Astrocyte of the cerebellum (primary cell): ENCODE data around the gene TBRG4.

Source experiments
- DNase-seq: peaks from one replicate; pipeline ENCODE4 v3.0.0-alpha.2; 2011; ENCODE audit warnings: low read depth
- H3K4me3 ChIP-seq: 2 replicates; pipeline ENCODE4 v1.5.1; 2011; ENCODE audit warnings: mild to moderate bottlenecking, low read depth, low read length, moderate library complexity
- in situ Hi-C: cut with HindIII; loops from 2 replicates; pipeline ENCODE4 v1.10.0; 2017; ENCODE audit warnings: low sequenced_read_pairs
- TF ChIP-seq, protein P1 (sequence below): IDR thresholded peaks from 2 replicates; pipeline ENCODE4 v1.5.1; 2012; ENCODE audit warnings: low read length, low read depth, moderate library complexity, mild to moderate bottlenecking; ENCODE audit errors: missing control alignments

TBRG4 gene

DNA sequence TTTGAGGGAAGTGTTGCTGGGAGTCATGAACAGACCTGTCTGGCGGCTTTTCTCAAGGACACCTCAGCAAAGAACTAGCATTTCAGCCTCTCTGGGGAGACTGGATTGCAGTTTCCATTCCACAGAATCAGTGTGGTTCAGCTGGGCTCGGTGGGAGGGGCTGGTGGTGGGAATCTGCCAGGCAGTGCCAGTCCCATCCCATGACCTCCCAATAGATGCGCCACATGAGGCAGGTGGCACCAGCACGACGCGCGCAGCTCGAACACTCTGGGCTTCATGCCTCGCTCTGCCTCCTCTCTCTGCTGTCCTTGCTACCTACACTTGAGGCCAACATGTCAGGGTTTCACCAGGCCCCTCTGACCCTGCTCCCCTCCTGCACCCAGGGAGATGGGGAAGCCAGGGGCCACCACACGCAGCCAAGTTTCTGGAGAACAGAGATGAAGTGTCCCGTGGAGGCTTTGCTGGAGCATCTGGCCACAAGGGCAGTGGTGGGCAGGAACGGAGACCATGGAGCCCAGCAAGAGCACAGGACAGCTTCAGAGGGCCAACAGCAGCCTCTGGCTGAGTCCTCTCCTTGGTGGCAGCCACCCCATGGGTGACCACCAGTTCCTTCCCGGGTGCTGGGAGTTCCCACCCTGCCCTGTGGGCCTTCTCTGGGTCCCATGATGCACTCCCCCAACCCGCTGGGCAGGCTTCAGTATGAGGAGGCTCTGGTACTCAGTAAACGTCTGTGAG is 25.0 kb downstream of the TBRG4 start:
- no peak for DNase-seq
- TF ChIP-seq, protein P1, sequence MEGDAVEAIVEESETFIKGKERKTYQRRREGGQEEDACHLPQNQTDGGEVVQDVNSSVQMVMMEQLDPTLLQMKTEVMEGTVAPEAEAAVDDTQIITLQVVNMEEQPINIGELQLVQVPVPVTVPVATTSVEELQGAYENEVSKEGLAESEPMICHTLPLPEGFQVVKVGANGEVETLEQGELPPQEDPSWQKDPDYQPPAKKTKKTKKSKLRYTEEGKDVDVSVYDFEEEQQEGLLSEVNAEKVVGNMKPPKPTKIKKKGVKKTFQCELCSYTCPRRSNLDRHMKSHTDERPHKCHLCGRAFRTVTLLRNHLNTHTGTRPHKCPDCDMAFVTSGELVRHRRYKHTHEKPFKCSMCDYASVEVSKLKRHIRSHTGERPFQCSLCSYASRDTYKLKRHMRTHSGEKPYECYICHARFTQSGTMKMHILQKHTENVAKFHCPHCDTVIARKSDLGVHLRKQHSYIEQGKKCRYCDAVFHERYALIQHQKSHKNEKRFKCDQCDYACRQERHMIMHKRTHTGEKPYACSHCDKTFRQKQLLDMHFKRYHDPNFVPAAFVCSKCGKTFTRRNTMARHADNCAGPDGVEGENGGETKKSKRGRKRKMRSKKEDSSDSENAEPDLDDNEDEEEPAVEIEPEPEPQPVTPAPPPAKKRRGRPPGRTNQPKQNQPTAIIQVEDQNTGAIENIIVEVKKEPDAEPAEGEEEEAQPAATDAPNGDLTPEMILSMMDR, result no peak
- in situ Hi-C loops, result no loop called here
- no peak overlapping the region for H3K4me3 ChIP-seq

- TF ChIP-seq, protein P1, result no peak
- in situ Hi-C loops, result no loop called here
- DNase-seq, result no peak
- H3K4me3 ChIP-seq, result no peak overlapping the region
Measured at GRCh38 chr7:45085619-45086200, 25.8 kb downstream of the TBRG4 start.

DNA sequence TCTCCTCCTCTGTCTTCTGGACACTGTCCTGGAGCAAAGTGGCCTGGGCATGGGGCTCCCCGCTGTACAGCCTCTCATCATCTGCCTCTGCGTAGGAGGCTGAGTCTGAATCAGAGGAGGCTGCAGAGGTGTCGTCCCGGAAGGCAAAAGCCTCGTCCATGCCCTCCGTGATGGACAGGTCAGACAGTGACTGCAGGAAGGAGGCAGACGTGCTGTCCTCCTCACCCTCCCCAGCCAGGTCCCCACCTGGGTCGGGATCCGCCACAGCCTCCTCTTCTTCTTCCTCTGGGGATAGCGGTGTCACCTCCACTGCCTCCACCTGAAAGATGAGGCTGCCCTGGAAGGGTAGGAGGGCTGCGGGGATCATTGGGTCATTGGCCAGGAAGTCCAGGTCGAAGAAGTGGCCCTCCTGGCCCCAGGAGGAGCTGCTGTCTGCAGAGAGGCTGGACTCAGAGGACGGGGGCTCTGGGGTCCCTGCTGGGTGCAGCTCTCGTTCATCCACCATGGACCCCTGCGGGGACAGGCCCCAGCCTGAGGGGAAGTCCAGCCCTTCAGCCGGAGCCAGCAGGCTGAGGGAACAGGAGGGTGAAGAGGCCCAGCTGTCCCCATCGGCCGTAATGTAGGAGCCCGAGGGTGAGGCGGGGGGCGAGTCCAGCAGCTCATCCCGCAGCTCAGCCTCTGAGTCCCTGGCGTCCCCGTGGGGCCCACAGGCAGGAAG is 26.4 kb downstream of the TBRG4 start:
- in situ Hi-C loops, result no loop called here
- no peak for DNase-seq
- no peak overlapping the region for H3K4me3 ChIP-seq
- TF ChIP-seq, protein P1, result no peak

- TF ChIP-seq, protein P1, result no peak
- in situ Hi-C loops, result no loop called here
- no peak overlapping the region for H3K4me3 ChIP-seq
- no peak for DNase-seq
Measured at GRCh38 chr7:45084336-45084735, 27.2 kb downstream of the TBRG4 start.

DNA sequence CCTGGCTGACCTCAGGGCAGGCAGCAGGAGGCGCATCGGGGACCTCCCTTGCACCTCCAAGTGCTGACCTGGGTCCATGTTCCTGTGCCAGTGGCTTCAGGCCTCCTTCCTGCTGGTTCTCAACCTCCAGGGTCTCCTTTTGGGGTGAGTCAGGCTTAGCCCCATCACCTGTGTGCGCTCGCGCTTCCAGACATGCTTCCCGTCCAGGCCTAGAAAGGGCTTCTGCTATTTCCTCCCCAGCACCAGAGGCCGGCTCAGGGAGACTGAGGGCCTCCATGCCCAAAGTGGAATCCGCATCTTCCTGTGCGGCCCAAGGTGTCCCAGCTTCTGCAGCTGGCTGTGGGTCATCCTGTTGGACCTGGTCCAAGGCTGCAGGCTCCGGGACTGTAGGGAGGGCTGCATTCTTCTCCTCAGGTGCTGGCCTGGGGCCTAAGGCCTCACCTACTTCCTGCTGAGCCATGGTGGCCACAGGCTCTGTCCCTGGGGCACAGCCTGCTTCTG is 28.6 kb downstream of the TBRG4 start:
- TF ChIP-seq, protein P1, result no peak
- H3K4me3 ChIP-seq, result no peak overlapping the region
- in situ Hi-C loops, result no loop called here
- DNase-seq, result no peak

DNA sequence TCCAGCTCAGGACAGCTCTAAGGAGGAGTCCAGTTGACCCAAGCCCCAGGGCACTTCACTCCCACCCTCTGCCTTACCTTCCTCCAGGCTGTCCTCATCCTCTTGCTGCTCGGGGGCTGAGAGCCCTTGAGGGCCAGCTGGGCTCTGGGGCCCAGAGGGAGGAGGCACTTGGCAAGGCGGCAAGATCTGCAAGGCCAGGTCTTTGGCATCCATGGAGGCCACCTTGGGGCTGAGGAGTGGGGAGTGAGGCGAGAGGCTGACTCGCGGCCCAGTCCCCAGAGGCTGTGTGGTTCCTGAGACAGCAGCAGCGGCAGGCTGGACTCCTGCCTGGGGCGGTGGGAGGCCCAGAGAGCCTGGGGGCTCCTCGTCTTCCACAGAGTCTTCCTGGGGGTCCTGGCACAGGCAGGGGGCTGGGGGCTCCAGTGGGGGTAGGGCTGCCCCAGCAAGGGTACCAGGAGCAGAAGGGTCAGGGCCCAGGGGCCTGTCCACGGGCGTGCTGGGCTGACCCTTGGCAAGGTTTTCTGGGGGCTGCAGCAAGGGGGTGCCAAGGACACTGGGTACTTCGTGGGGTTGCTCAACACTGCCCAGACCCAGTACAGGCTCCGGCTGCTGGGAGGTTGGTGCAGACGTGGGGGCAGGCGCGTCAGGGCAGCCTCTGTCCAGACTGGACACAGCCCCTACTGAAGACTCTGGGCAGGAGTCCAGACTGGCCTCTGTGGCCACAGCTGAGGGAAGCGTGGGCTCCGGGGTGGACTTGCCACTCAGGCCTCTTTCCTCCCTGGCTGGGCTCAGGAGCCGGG is 29.3 kb downstream of the TBRG4 start:
- in situ Hi-C loops, result no loop called here
- DNase-seq, result no peak
- no peak overlapping the region for H3K4me3 ChIP-seq
- TF ChIP-seq, protein P1, result no peak
